ENCODE data around the gene FTO. TPM values are rescaled to one million over a fixed set of nuclear protein-coding genes. Genes with fewer than 3 reads are reported as not detected.

Gene FTO
- total and polyA plus RNA-seq, 2 of the 13 experiments (the other 11 are each of a cell fraction or from before 2014, with no cell fraction given), result 41.6 to 55.8 TPM

DNA sequence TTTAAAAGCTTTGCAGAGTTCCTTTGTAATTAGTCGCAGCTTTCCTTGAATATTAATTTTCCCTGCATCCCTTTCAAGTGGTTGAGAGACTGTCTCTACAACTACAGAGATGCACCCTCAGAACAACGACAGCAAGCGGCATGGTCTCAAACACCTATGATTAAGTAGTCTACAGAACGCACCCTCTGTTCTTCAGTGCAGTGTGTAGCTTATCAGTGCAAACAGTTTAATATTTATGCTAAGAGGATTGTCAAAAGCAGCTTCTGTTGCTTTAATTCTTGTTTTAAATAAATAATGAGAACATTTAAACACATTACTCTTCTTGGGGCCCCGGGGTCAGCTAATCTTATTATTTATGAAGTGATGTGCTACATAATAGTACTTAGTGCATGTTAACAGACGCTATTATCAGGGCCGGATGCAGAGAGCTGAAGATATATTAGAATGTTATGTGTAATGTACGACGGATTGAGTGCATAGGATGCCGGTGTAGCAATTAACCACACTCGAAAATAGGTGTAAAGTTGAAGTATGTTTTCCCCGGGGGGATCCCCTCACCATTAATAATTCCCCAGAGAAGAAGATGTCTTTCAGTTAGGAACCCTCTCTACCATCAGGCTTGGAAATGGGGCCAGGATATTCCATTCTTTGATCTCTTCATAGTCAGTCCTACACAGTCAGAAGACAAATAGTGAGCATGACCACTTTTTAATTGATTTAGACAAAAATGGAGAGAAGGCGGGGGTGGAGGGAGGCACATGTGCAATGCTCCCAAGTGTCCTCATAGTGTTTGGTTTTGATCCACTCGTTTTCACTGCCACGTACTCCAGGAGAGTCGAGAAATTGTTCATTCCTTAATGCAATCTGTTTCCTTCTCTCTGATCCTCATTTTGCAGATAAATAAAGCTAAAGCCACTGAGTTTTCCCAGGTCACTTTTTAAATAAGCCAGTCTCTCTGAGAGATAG lies 406.3 kb downstream of the FTO start:
- Histone ChIP-seq H3K9ac (ENCODE audit: insufficient read depth, low read depth, low read length) (no peak overlapping the region), H3K4me3 (replicated peaks in 1 of 3; ENCODE audit: insufficient read depth in 1 of 3, low read depth in 2 of 3, low read length in 3 of 3) (no peak overlapping the region), H3K79me2 (ENCODE audit: insufficient read depth, low read length) (no peaks in the 10 kb centered on the region), H3K36me3 (replicated peaks in 1 of 2; ENCODE audit: control insufficient read depth in 1 of 2, insufficient read depth in 2 of 2, low read length in 2 of 2) (peaks cover 1 to 16% of the 10 kb centered on the region in 2 experiments; a peak in 3 of 5 replicates), H3K4me2 (ENCODE audit: low read depth, low read length) (no peak overlapping the region), H3K27me3 (ENCODE audit: control insufficient read depth in 1 of 2, insufficient read depth in 2 of 2, low read length in 2 of 2) (no peaks in the 10 kb centered on the region), H2AFZ (ENCODE audit: low read length) (no peak overlapping the region), H3K27ac (ENCODE audit: extremely low read length, insufficient read depth, low read length) (no peak overlapping the region), H3K4me1 (ENCODE audit: insufficient read depth, low read length) (peaks cover 15% of the 10 kb centered on the region), H3K9me3 (ENCODE audit: low read length) (no peaks in the 10 kb centered on the region), H4K20me1 (ENCODE audit: insufficient read depth, low read length) (no peaks in the 10 kb centered on the region)
- no peak for FAIRE-seq
- WGBS (ENCODE audit: low lambda C conversion rate), result 96% methylated on average over 16 of the region's 16 CpGs
- ChIA-PET CTCF (ENCODE audit: low intra/inter-chr PET ratio, low total read pairs) (no interaction called here), POLR2A (no interaction called here)
- TF ChIP-seq SIX1 (CRISPR knock-in tag; IDR thresholded peaks at IDR 0.05; ENCODE audit: borderline replicate concordance), result no peak
- peak; percentile 89 for TF ChIP-seq ZNF317 (CRISPR knock-in tag; IDR thresholded peaks at IDR 0.05)
- ATAC-seq, result no peak
- in situ Hi-C loops (cut with HindIII; ENCODE audit: extremely low pct_ligation_motif_present, low pct_unique_long_range_greater_than_20kb) (no loop called here), intact Hi-C loops (cut with micrococcal nuclease; ENCODE audit: unreplicated experiment) (no loop called here)
- DNase-seq (ENCODE audit: low spot score), result no peak
- BruUV-seq (replicated peaks), result no TSS peak

DNA sequence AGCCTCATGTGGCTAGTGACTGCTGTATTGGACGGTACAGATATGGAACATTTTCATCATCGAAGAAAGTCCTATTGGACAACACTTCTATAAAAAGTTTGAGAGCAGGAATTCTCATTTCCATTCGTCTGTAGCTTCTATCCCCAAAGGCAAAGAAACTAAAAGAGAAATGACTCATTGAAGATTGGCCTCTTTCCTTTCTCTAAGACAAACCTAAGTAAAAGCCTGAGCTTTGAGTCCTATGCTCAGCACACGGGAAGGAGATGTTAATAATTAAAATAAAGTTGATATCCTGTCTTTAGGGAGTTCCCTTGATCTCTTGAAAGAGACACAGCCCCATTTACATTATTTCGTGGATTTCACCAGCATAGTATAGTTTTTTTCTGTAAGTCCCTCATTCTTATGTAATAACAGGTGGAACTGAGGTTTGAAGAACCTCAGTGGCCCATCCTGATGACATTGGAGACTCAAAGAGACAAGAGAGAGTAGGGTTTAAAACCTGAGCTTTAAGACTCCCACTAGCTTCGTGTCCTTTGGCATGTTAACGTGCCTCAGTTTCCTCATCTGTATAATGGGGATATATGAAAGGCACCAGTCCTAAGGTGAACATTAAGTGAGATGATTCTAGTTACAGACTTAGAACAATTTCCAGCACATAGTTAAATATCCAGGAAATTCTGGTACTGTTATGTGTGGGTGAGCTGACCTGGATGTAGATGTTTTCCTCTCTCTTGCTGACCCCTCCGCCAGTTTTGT lies 408.7 kb downstream of the FTO start:
- Histone ChIP-seq H3K4me2 (ENCODE audit: low read depth, low read length) (no peak overlapping the region), H3K27ac (ENCODE audit: extremely low read length, insufficient read depth, low read length) (no peak overlapping the region), H4K20me1 (ENCODE audit: insufficient read depth, low read length) (no peaks in the 10 kb centered on the region), H3K9me3 (ENCODE audit: low read length) (no peaks in the 10 kb centered on the region), H2AFZ (ENCODE audit: low read length) (no peak overlapping the region), H3K4me1 (ENCODE audit: insufficient read depth, low read length) (no peaks in the 10 kb centered on the region), H3K36me3 (replicated peaks in 1 of 2; ENCODE audit: control insufficient read depth in 1 of 2, insufficient read depth in 2 of 2, low read length in 2 of 2) (peaks cover 1 to 16% of the 10 kb centered on the region in 2 experiments; a peak in 3 of 5 replicates), H3K79me2 (ENCODE audit: insufficient read depth, low read length) (no peaks in the 10 kb centered on the region), H3K4me3 (replicated peaks in 1 of 3; ENCODE audit: insufficient read depth in 1 of 3, low read depth in 2 of 3, low read length in 3 of 3) (no peak overlapping the region), H3K27me3 (ENCODE audit: control insufficient read depth in 1 of 2, insufficient read depth in 2 of 2, low read length in 2 of 2) (no peaks in the 10 kb centered on the region), H3K9ac (ENCODE audit: insufficient read depth, low read depth, low read length) (no peak overlapping the region)
- BruUV-seq (replicated peaks), result no TSS peak
- FAIRE-seq (no peak), DNase-seq (ENCODE audit: low spot score) (no peak), ATAC-seq (no peak)
- TF ChIP-seq ZNF629 (CRISPR knock-in tag; conservative IDR thresholded peaks at IDR 0.05) (peak; percentile 73), EP300 (IDR thresholded peaks at IDR 0.05; ENCODE audit: low read depth in 2 of 2, low read length in 2 of 2) (no peak), EP300 (CRISPR knock-in tag; IDR thresholded peaks at IDR 0.05; ENCODE audit: borderline replicate concordance) (0 out of 2 replicates have a peak, but pooled peaks have one; percentile 14), NR2F1 (CRISPR knock-in tag; IDR thresholded peaks at IDR 0.05) (no peak)
- 85% methylated on average over 8 of the region's 8 CpGs for WGBS (ENCODE audit: low lambda C conversion rate)
- CTCF ChIA-PET (ENCODE audit: low intra/inter-chr PET ratio, low total read pairs), result no interaction called here
- in situ Hi-C loops (cut with HindIII; ENCODE audit: extremely low pct_ligation_motif_present, low pct_unique_long_range_greater_than_20kb) (no loop called here), intact Hi-C loops (cut with micrococcal nuclease; ENCODE audit: unreplicated experiment) (no loop called here)
- POLR2A ChIA-PET, result no interaction called here
